ENCODE measurements around the gene ZNF763.
A peak's percentile ranks its signal among the peaks of the same experiment; 100 is the strongest.
"Not testable (repeated sequence)": the region's sequence is repeated elsewhere in the genome, so short reads cannot be mapped to it uniquely, and the experiment has no call there.

Gene ZNF763

GRCh38 chr19:11987405-11988281 is 22.8 kb downstream of the ZNF763 start:
- H3K27me3 ChIP-seq (ENCODE audit: control insufficient read depth in 5 of 5, insufficient read depth in 4 of 5, low read length in 5 of 5), result no peaks in the 10 kb centered on the region
- H3K27ac ChIP-seq (ENCODE audit: low read depth, low read length), result peak overlapping the region; percentile 79
- peak overlapping the region; percentile 58 to 93 (median 90) for H3K4me3 ChIP-seq (ENCODE audit: low read depth in 1 of 5, low read length in 5 of 5)
- peak overlapping the region; percentile 38 to 93 (median 82) for H3K9ac ChIP-seq (ENCODE audit: low read length in 5 of 5)
- peaks cover 0 to 4% (median 0%) of the 10 kb centered on the region in 5 donors for H3K36me3 ChIP-seq (ENCODE audit: control insufficient read depth in 5 of 5, insufficient read depth in 5 of 5, low read length in 5 of 5)
- peaks cover 2 to 17% (median 15%) of the 10 kb centered on the region in 5 donors for H3K4me1 ChIP-seq (ENCODE audit: control insufficient read depth in 5 of 5, insufficient read depth in 5 of 5, low read length in 5 of 5)
- H3K9me3 ChIP-seq (ENCODE audit: control insufficient read depth in 5 of 5, low read length in 5 of 5), result peaks cover 0 to 3% (median under 1%) of the 10 kb centered on the region in 5 donors

- H3K36me3 ChIP-seq (ENCODE audit: control insufficient read depth in 5 of 5, insufficient read depth in 5 of 5, low read length in 5 of 5), result peaks cover 0 to 4% (median 0%) of the 10 kb centered on the region in 5 donors
- no peaks in the 10 kb centered on the region for H3K9me3 ChIP-seq (ENCODE audit: control insufficient read depth in 5 of 5, low read length in 5 of 5)
- peak overlapping the region in 3 of 5 donors; percentile 90 to 93 (median 92) for H3K4me3 ChIP-seq (ENCODE audit: low read depth in 1 of 5, low read length in 5 of 5)
- H3K9ac ChIP-seq (ENCODE audit: low read length in 5 of 5), result peak overlapping the region in 1 of 5 donors; percentile 93
- H3K4me1 ChIP-seq (ENCODE audit: control insufficient read depth in 5 of 5, insufficient read depth in 5 of 5, low read length in 5 of 5), result peaks cover 0 to 17% (median 15%) of the 10 kb centered on the region in 5 donors
- H3K27ac ChIP-seq (ENCODE audit: low read depth, low read length), result peak overlapping the region; percentile 79
- no peaks in the 10 kb centered on the region for H3K27me3 ChIP-seq (ENCODE audit: control insufficient read depth in 5 of 5, insufficient read depth in 4 of 5, low read length in 5 of 5)
Observed at GRCh38 chr19:11989112-11989456, 24.2 kb downstream of the ZNF763 start.

- not testable (repeated sequence) for H3K9me3 ChIP-seq (ENCODE audit: control insufficient read depth in 5 of 5, low read length in 5 of 5); H3K36me3 ChIP-seq (ENCODE audit: control insufficient read depth in 5 of 5, insufficient read depth in 5 of 5, low read length in 5 of 5); H3K27ac ChIP-seq (ENCODE audit: low read depth, low read length); H3K4me3 ChIP-seq (ENCODE audit: low read depth in 1 of 5, low read length in 5 of 5); H3K9ac ChIP-seq (ENCODE audit: low read length in 5 of 5); H3K27me3 ChIP-seq (ENCODE audit: control insufficient read depth in 5 of 5, insufficient read depth in 4 of 5, low read length in 5 of 5)
- peaks cover 0 to 17% (median 15%) of the 10 kb centered on the region in 5 donors for H3K4me1 ChIP-seq (ENCODE audit: control insufficient read depth in 5 of 5, insufficient read depth in 5 of 5, low read length in 5 of 5)
Observed at GRCh38 chr19:11991921-11992320, 27.1 kb downstream of the ZNF763 start.

GRCh38 chr19:11995174-11995573 is 30.3 kb downstream of the ZNF763 start:
- Histone ChIP-seq H3K9ac (ENCODE audit: low read length in 5 of 5) (no peak overlapping the region), H3K36me3 (ENCODE audit: control insufficient read depth in 5 of 5, insufficient read depth in 5 of 5, low read length in 5 of 5) (peaks cover 0 to 3% (median 0%) of the 10 kb centered on the region in 5 donors), H3K4me1 (ENCODE audit: control insufficient read depth in 5 of 5, insufficient read depth in 5 of 5, low read length in 5 of 5) (no peaks in the 10 kb centered on the region), H3K27me3 (ENCODE audit: control insufficient read depth in 5 of 5, insufficient read depth in 4 of 5, low read length in 5 of 5) (no peaks in the 10 kb centered on the region), H3K4me3 (ENCODE audit: low read depth in 1 of 5, low read length in 5 of 5) (no peak overlapping the region), H3K9me3 (ENCODE audit: control insufficient read depth in 5 of 5, low read length in 5 of 5) (no peaks in the 10 kb centered on the region), H3K27ac (ENCODE audit: low read depth, low read length) (no peak overlapping the region)

GRCh38 chr19:12000152-12000981 is 35.5 kb downstream of the ZNF763 start:
- Histone ChIP-seq H3K36me3 (ENCODE audit: control insufficient read depth in 5 of 5, insufficient read depth in 5 of 5, low read length in 5 of 5) (peaks cover 0 to 6% (median 5%) of the 10 kb centered on the region in 5 donors), H3K4me3 (ENCODE audit: low read depth in 1 of 5, low read length in 5 of 5) (no peak overlapping the region), H3K27me3 (ENCODE audit: control insufficient read depth in 5 of 5, insufficient read depth in 4 of 5, low read length in 5 of 5) (no peaks in the 10 kb centered on the region), H3K9me3 (ENCODE audit: control insufficient read depth in 5 of 5, low read length in 5 of 5) (no peaks in the 10 kb centered on the region), H3K27ac (ENCODE audit: low read depth, low read length) (no peak overlapping the region), H3K9ac (ENCODE audit: low read length in 5 of 5) (no peak overlapping the region), H3K4me1 (ENCODE audit: control insufficient read depth in 5 of 5, insufficient read depth in 5 of 5, low read length in 5 of 5) (no peaks in the 10 kb centered on the region)

GRCh38 chr19:12015015-12015752 is 50.3 kb downstream of the ZNF763 start:
- peak overlapping the region; percentile 10 to 62 (median 50) for H3K4me3 ChIP-seq (ENCODE audit: low read depth in 1 of 5, low read length in 5 of 5)
- H3K9ac ChIP-seq (ENCODE audit: low read length in 5 of 5), result no peak overlapping the region
- peaks cover 0 to 4% (median 0%) of the 10 kb centered on the region in 5 donors for H3K4me1 ChIP-seq (ENCODE audit: control insufficient read depth in 5 of 5, insufficient read depth in 5 of 5, low read length in 5 of 5)
- H3K27ac ChIP-seq (ENCODE audit: low read depth, low read length), result no peak overlapping the region
- H3K9me3 ChIP-seq (ENCODE audit: control insufficient read depth in 5 of 5, low read length in 5 of 5), result peaks cover 38 to 72% (median 48%) of the 10 kb centered on the region in 5 donors
- peaks cover 28 to 46% (median 43%) of the 10 kb centered on the region in 5 donors for H3K36me3 ChIP-seq (ENCODE audit: control insufficient read depth in 5 of 5, insufficient read depth in 5 of 5, low read length in 5 of 5)
- no peaks in the 10 kb centered on the region for H3K27me3 ChIP-seq (ENCODE audit: control insufficient read depth in 5 of 5, insufficient read depth in 4 of 5, low read length in 5 of 5)

- Histone ChIP-seq H3K4me3 (ENCODE audit: low read depth in 1 of 5, low read length in 5 of 5) (peak overlapping the region; percentile 4 to 62 (median 50)), H3K9me3 (ENCODE audit: control insufficient read depth in 5 of 5, low read length in 5 of 5) (peaks cover 38 to 74% (median 51%) of the 10 kb centered on the region in 5 donors), H3K36me3 (ENCODE audit: control insufficient read depth in 5 of 5, insufficient read depth in 5 of 5, low read length in 5 of 5) (peaks cover 28 to 46% (median 43%) of the 10 kb centered on the region in 5 donors)
Observed at GRCh38 chr19:12015753-12016116, 50.9 kb downstream of the ZNF763 start.

More at GRCh38 chr19:12015753-12016116, 50.9 kb downstream of the ZNF763 start:
- H3K27ac ChIP-seq (ENCODE audit: low read depth, low read length), result no peak overlapping the region
- H3K27me3 ChIP-seq (ENCODE audit: control insufficient read depth in 5 of 5, insufficient read depth in 4 of 5, low read length in 5 of 5), result no peaks in the 10 kb centered on the region
- H3K9ac ChIP-seq (ENCODE audit: low read length in 5 of 5), result no peak overlapping the region
- peaks cover 0 to 4% (median 0%) of the 10 kb centered on the region in 5 donors for H3K4me1 ChIP-seq (ENCODE audit: control insufficient read depth in 5 of 5, insufficient read depth in 5 of 5, low read length in 5 of 5)
